Measurements from ENCODE around the gene ZBTB48.

Gene ZBTB48

DNA sequence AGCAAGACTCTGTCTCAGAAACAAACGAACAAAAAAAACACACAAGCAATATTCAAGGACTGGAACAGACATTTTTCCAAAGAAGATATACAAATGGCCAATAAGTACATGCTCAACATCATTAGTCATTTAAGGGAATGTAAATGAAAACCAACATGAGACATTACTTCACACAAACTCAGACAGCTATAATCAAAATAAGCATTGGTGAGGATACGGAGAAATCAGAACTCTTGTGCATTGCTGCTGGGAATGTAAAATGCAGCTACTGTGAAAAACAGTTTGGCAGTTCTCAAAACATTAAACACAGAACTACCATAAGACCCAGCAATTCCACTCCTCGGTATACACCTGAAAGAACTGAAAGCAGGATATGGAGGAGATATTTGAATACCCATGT, 40.8 kb upstream of the ZBTB48 start:
- H3K4me3 ChIP-seq (ENCODE audit: low read length), result no peak overlapping the region
- TF ChIP-seq, protein P1, sequence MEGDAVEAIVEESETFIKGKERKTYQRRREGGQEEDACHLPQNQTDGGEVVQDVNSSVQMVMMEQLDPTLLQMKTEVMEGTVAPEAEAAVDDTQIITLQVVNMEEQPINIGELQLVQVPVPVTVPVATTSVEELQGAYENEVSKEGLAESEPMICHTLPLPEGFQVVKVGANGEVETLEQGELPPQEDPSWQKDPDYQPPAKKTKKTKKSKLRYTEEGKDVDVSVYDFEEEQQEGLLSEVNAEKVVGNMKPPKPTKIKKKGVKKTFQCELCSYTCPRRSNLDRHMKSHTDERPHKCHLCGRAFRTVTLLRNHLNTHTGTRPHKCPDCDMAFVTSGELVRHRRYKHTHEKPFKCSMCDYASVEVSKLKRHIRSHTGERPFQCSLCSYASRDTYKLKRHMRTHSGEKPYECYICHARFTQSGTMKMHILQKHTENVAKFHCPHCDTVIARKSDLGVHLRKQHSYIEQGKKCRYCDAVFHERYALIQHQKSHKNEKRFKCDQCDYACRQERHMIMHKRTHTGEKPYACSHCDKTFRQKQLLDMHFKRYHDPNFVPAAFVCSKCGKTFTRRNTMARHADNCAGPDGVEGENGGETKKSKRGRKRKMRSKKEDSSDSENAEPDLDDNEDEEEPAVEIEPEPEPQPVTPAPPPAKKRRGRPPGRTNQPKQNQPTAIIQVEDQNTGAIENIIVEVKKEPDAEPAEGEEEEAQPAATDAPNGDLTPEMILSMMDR (IDR thresholded peaks at IDR 0.05; ENCODE audit: insufficient read depth, low read depth, low read length, missing control alignments), result no peak
- no peak for DNase-seq (ENCODE audit: low read depth)

DNA sequence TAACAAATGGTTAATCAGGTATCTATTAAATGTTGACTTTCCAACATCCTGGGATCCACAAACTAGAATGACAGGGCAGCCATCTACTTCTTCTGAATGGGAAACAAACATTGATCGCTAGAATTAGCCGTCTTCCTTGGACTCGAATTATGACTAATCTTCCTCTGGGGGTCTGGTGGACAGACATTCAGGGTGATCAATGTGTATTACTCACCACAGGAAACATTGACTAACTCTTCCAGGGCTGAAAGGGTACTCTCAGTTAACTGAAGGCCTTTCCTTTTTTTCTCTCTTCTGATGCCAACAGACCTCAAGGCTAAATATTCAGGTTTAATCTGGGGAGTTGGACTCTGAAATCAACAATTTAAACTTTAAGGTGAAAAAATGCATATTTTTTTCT, 35.0 kb upstream of the ZBTB48 start:
- H3K4me3 ChIP-seq (ENCODE audit: low read length), result no peak overlapping the region
- DNase-seq (ENCODE audit: low read depth), result peak; percentile 50
- TF ChIP-seq, protein P1 (IDR thresholded peaks at IDR 0.05; ENCODE audit: insufficient read depth, low read depth, low read length, missing control alignments), result no peak

DNA sequence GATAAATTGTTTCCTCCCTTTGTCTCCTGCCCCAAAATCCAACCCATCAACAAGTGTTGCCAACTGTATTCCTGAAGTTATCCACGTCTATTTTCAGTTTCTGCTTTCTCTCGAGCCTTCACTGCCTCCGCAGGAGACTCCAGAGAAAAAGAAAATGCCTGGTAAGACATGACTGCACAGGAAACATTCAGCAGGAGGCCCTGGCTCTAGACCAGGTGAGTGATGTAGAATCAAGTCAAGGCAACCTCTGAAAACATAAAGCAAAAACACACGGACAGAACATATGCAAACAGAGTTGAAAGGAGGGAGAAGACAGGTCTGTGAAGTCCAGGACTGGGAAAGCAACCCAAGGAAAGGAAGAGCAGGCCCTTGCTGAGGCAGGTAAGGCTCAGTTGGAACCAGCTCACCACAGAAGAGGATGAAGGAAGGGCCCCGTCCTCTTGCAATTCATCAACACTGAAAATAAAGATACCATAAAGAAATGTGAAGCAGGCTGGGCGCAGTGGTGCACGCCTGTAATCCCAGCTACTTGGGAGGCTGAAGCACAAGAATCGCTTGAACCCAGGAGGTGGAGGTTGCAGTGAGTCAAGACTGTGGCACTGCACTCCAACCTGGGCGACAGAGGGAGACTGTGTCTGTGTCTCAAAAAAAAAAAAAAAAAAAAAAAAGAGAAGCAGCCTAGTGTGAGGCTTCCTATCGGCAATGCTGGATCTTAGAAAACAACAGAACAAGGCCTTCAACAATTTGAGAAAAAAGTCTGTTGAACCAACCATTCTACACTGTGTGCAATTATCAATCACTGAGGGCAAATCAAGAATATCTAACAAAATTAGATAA, 34.3 kb upstream of the ZBTB48 start:
- peak; percentile 54 for DNase-seq (ENCODE audit: low read depth)
- H3K4me3 ChIP-seq (ENCODE audit: low read length), result no peak overlapping the region
- TF ChIP-seq, protein P1 (IDR thresholded peaks at IDR 0.05; ENCODE audit: insufficient read depth, low read depth, low read length, missing control alignments), result no peak

DNA sequence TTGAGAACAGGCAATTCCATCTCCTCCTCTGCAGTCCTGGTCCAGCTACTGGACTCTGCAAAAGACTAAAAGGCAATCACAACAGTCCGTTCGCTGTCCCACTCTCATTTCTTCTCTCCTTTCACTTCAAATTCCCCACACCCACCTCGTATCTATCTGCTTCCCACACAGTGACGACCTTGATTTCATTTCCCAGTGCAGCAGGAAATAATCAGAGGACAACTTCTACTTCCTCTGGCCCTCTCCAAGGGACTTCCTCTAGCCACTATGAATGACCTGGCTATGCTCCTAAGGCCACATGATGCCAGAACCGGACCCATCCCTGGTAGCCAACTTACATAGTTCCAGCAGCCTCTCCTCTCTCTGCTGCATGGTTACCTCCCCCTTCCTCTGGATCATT, 33.5 kb upstream of the ZBTB48 start:
- H3K4me3 ChIP-seq (ENCODE audit: low read length), result no peak overlapping the region
- TF ChIP-seq, protein P1 (IDR thresholded peaks at IDR 0.05; ENCODE audit: insufficient read depth, low read depth, low read length, missing control alignments), result no peak
- no peak for DNase-seq (ENCODE audit: low read depth)

DNA sequence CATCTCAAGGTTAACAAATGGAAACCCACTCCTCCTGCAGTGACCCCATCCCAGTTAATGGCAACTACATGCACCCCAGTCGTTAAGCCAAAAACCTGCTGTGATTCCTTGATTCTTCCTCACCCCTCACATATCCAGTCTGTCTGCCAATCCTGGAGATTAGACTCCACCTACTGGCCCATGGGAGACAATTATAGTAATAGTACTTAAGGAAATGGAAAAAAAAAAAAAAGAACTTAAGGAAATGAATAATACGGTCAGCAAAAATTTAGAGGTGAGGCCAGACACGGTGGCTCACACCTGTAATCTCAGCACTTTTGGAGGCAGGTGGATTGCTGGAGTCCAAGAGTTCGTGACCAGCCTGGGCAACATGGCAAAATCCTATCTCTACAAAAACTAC, 32.5 kb upstream of the ZBTB48 start:
- peak; percentile 57 for DNase-seq (ENCODE audit: low read depth)
- TF ChIP-seq, protein P1 (IDR thresholded peaks at IDR 0.05; ENCODE audit: insufficient read depth, low read depth, low read length, missing control alignments), result peak; percentile 25
- H3K4me3 ChIP-seq (ENCODE audit: low read length), result no peak overlapping the region

DNA sequence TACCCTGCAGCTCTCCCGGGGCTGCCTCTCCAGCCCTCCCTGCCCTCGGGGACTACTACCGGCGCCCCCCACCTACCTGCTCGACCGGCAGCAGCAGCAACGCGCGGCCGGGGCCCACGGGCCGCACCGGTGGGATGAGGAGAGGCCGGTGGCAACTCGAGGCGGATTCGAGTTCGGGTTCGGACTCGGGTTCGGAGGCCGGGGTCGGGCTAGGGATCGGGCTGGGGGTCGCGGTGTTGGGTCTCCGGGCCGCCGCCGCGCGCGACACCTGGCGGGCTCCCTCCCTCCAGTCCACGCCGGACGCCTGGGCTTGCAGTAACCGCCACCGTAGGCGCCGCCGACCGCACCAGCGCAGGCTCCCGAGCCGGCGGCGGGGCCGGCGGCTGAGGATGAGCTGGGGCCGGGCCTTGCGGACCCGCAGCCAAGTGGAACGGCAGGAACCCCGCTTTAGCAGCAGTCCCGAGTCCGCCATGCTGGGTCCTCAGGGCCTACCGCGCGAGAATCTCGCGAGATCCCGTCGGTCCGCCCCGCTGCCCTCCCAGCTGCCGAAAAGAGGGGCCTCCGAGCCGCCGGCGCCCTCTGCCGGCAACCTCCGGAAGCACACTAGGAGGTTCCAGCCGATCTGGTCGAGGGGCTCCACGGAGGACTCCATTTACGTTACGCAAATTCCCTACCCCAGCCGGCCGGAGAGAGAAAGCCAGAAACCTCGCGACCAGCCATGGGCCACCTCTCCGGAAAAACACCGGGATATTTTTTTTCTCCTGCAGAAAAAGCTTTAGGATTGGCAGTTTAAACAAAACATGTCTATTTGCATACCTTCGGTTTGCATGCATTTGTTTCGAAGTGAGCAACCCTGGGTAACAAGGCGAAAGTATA, 25.5 kb upstream of the ZBTB48 start, which contains the start of gene NOL9:
Gene NOL9, minus strand, starts transcription at position 483 of the 876 bp plus-strand sequence. Its CDS starts 11 bp downstream, at position 472.
- peak; percentile 91 for DNase-seq (ENCODE audit: low read depth)
- peak within 1 kb of the TSS; percentile 95 for H3K4me3 ChIP-seq (ENCODE audit: low read length)
- TF ChIP-seq, protein P1 (IDR thresholded peaks at IDR 0.05; ENCODE audit: insufficient read depth, low read depth, low read length, missing control alignments), result peak; percentile 87

Data from epithelial cell of esophagus (primary cell).